IMR-90 (cell line): ENCODE data around the gene FTO. TPM values are rescaled to one million over a fixed set of nuclear protein-coding genes. Genes with fewer than 3 reads are reported as not detected.

Source experiments
- ATAC-seq: fragments of 200-7000 bp; cut with Tn5 transposase; 2 replicates; pipeline ENCODE4 v1.9.1; 2020; ENCODE audit warnings: low read depth, mild to moderate bottlenecking, moderate library complexity
- BruUV-seq: library from RNA; stranded (reverse); fragments of 400-500 nt; replicated peaks from 2 replicates; lab custom pipeline; 2021; lab: Mats Ljungman, UMichigan
- CTCF ChIA-PET: fragments of 300-600 bp; formaldehyde crosslinking; extraction: SDS; loops from one replicate; lab custom pipeline; 2021; ENCODE audit warnings: antibody characterized with exemption; lab: Yijun Ruan, JAX
- POLR2A ChIA-PET: fragments of 300-600 bp; sonication (Branson Sonifier 250); formaldehyde crosslinking; loops from one replicate; lab custom pipeline; 2022; ENCODE audit warnings: antibody characterized with exemption; ENCODE audit not compliant: unreplicated experiment; lab: Charles Lee
- DNase-seq: peaks from one replicate; pipeline ENCODE4 v3.0.0; 2013
- H2AFZ ChIP-seq: replicated peaks from 2 replicates; pipeline ENCODE3; 2013; ENCODE audit warnings: low read length, mild to moderate bottlenecking; ENCODE audit not compliant: poor library complexity
- H2AK5ac ChIP-seq: 2 replicates; pipeline ENCODE4 v1.6.1; 2013; ENCODE audit warnings: low read depth, low read length, inconsistent platforms
- H2AK9ac ChIP-seq: replicated peaks from 2 replicates; pipeline ENCODE3; 2013; ENCODE audit warnings: mild to moderate bottlenecking, low read depth, low read length, moderate library complexity; ENCODE audit not compliant: poor library complexity
- H2BK120ac ChIP-seq: 2 replicates; pipeline ENCODE4 v1.6.1; 2013; ENCODE audit warnings: low read depth, low read length, inconsistent platforms
- H2BK15ac ChIP-seq: 3 replicates; pipeline ENCODE4 v1.6.1; 2013; ENCODE audit warnings: low read depth, low read length, inconsistent platforms
- H2BK20ac ChIP-seq: 2 replicates; pipeline ENCODE4 v1.6.1; 2013; ENCODE audit warnings: low read depth, mild to moderate bottlenecking, inconsistent platforms, low read length, moderate library complexity
- H2BK5ac ChIP-seq: 2 replicates; pipeline ENCODE4 v1.6.1; 2013; ENCODE audit warnings: mild to moderate bottlenecking, low read depth, low read length, inconsistent platforms; ENCODE audit not compliant: poor library complexity, severe bottlenecking
- H3K14ac ChIP-seq: replicated peaks from 2 replicates; pipeline ENCODE4 v1.6.1; 2013; ENCODE audit warnings: low read depth, low read length, inconsistent platforms
- H3K18ac ChIP-seq: 2 replicates; pipeline ENCODE4 v1.6.1; 2013; ENCODE audit warnings: low read depth, low read length, control low read depth
- H3K23ac ChIP-seq: 2 replicates; pipeline ENCODE4 v1.6.1; 2013; ENCODE audit warnings: low read depth, low read length, inconsistent platforms
- H3K27ac ChIP-seq: 2 replicates; pipeline ENCODE4 v1.5.1; 2013; ENCODE audit warnings: mild to moderate bottlenecking, control low read depth, low read length; ENCODE audit not compliant: insufficient read depth
- H3K27me3 ChIP-seq: 2 replicates; pipeline ENCODE4 v1.6.1; 2013; ENCODE audit warnings: low read length; ENCODE audit not compliant: control insufficient read depth, insufficient read depth
- H3K36me3 ChIP-seq: 2 replicates; pipeline ENCODE4 v1.6.1; 2013; ENCODE audit warnings: low read length, mixed read lengths; ENCODE audit not compliant: control insufficient read depth, insufficient read depth
- H3K4ac ChIP-seq: 2 replicates; pipeline ENCODE4 v1.6.1; 2013; ENCODE audit warnings: low read depth, low read length, inconsistent platforms
- H3K4me1 ChIP-seq: 2 replicates; pipeline ENCODE4 v1.6.1; 2013; ENCODE audit warnings: low read length, mixed read lengths; ENCODE audit not compliant: control insufficient read depth, insufficient read depth
- H3K4me2 ChIP-seq: 2 replicates; pipeline ENCODE4 v1.6.1; 2013; ENCODE audit warnings: low read depth, mild to moderate bottlenecking, control low read depth, low read length, moderate library complexity
- H3K4me3 ChIP-seq: 2 replicates; pipeline ENCODE4 v1.5.1; 2013; ENCODE audit warnings: low read depth, mild to moderate bottlenecking, control low read depth, low read length, moderate library complexity; ENCODE audit not compliant: insufficient read depth
- H3K56ac ChIP-seq: 2 replicates; pipeline ENCODE4 v1.6.1; 2013; ENCODE audit warnings: low read length, inconsistent platforms; ENCODE audit not compliant: insufficient read depth; ENCODE audit errors: extremely low read depth
- H3K79me1 ChIP-seq, 2 experiments: 2 replicates each; pipeline ENCODE4 v1.6.1; 2013; ENCODE audit warnings: low read length in 2 of 2, inconsistent platforms in 1 of 2, low read depth in 1 of 2
- H3K9ac ChIP-seq: 2 replicates; pipeline ENCODE4 v1.6.1; 2013; ENCODE audit warnings: low read depth, low read length, control low read depth
- H3K9me1 ChIP-seq: 2 replicates; pipeline ENCODE4 v1.6.1; 2013; ENCODE audit warnings: low read length, inconsistent platforms; ENCODE audit not compliant: insufficient read depth
- H3K9me3 ChIP-seq: 2 replicates; pipeline ENCODE4 v1.6.1; 2013; ENCODE audit warnings: low read length; ENCODE audit not compliant: control insufficient read depth, insufficient read depth
- H4K20me1 ChIP-seq: 2 replicates; pipeline ENCODE4 v1.6.1; 2013; ENCODE audit warnings: low read length, inconsistent platforms; ENCODE audit not compliant: insufficient read depth
- H4K5ac ChIP-seq: 2 replicates; pipeline ENCODE4 v1.6.1; 2013; ENCODE audit warnings: mild to moderate bottlenecking, low read depth, low read length, control low read depth
- H4K8ac ChIP-seq, 2 experiments: 2 replicates each; pipeline ENCODE4 v1.6.1; 2013; ENCODE audit warnings: low read depth in 2 of 2, low read length in 2 of 2, control low read depth in 1 of 2, inconsistent platforms in 1 of 2
- H4K91ac ChIP-seq: 2 replicates; pipeline ENCODE4 v1.6.1; 2013; ENCODE audit warnings: low read depth, low read length, inconsistent platforms; ENCODE audit not compliant: insufficient read depth
- BHLHE40 ChIP-seq: fragments of 150-350 bp; IDR thresholded peaks from 2 replicates; pipeline ENCODE4 v1.6.1; 2016; ENCODE audit warnings: mild to moderate bottlenecking, low read depth, low read length
- CEBPB ChIP-seq: IDR thresholded peaks from 2 replicates; pipeline ENCODE4 v1.6.1; 2012; ENCODE audit warnings: low read depth, low read length, improper control_type of control experiment
- FOS ChIP-seq: fragments of 150-350 bp; IDR thresholded peaks from 2 replicates; pipeline ENCODE4 v1.6.1; 2016; ENCODE audit warnings: low read depth, low read length
- NFE2L2 ChIP-seq: fragments of 150-350 bp; IDR thresholded peaks from 2 replicates; pipeline ENCODE4 v1.6.1; 2016; ENCODE audit warnings: low read depth, mild to moderate bottlenecking, low read length
- POLR2A ChIP-seq: IDR thresholded peaks from 2 replicates; pipeline ENCODE4 v1.6.1; 2012; ENCODE audit warnings: mild to moderate bottlenecking, low read depth, low read length
- RCOR1 ChIP-seq: IDR thresholded peaks from 2 replicates; pipeline ENCODE4 v1.6.1; 2012; ENCODE audit warnings: mild to moderate bottlenecking, low read length, improper control_type of control experiment; ENCODE audit not compliant: insufficient replicate concordance
- RFX5 ChIP-seq: IDR thresholded peaks from 2 replicates; pipeline ENCODE4 v1.8.0; 2012; ENCODE audit warnings: low read depth, mild to moderate bottlenecking, low read length, moderate library complexity
- SMC3 ChIP-seq: fragments of 150-350 bp; IDR thresholded peaks from 2 replicates; pipeline ENCODE4 v1.6.1; 2016; ENCODE audit warnings: low read depth, mild to moderate bottlenecking, antibody characterized with exemption, low read length, moderate library complexity
- WGBS, 2 experiments: methylation state at CpG; one replicate each; pipeline versions ENCODE4 v1.1.5 to v1.1.7; 2013; ENCODE audit warnings: missing lambda C conversion rate in 2 of 2; ENCODE audit not compliant: insufficient read length in 1 of 2; ENCODE audit errors: extremely low coverage in 2 of 2; 5-methylcytosine and 5-hydroxymethylcytosine counted together
- dilution Hi-C: fragments of 300-500 bp; cut with HindIII; formaldehyde crosslinking; loops from one replicate; pipeline ENCODE4 v1.14.3; 2018; ENCODE audit warnings: low sequenced_read_pairs; ENCODE audit not compliant: unreplicated experiment
- in situ Hi-C: fragments of 300-500 bp; cut with MboI; formaldehyde crosslinking; loops from 3 replicates; pipeline ENCODE4 v1.14.3; 2019; ENCODE audit warnings: low sequenced_read_pairs, inconsistent platforms, mixed read lengths
- intact Hi-C: fragments of 100-400 bp; cut with micrococcal nuclease; formaldehyde crosslinking; loops from 2 replicates; pipeline ENCODE4 v1.10.0; 2022
- polyA plus RNA-seq, 3 experiments: library from polyadenylated mRNA; depleted of rRNA; stranded (reverse); fragments of >200 nt; gene quantifications; 2 replicates each; pipeline ENCODE4 v1.2.3, GENCODE V29; 2012; ENCODE audit warnings: low replicate concordance in 1 of 3
- total RNA-seq: library from RNA; depleted of rRNA; stranded (reverse); fragments of >200 nt; gene quantifications from 2 replicates; pipeline ENCODE4 v1.2.3, GENCODE V29; 2012
- TF ChIP-seq, protein P1 (sequence below): conservative IDR thresholded peaks from 2 replicates; pipeline ENCODE4 v1.5.1; 2012; ENCODE audit warnings: mild to moderate bottlenecking, low read depth, low read length, improper control_type of control experiment
- TF ChIP-seq, protein P2 (sequence below): fragments of 150-350 bp; IDR thresholded peaks from 2 replicates; pipeline ENCODE4 v1.6.1; 2016; ENCODE audit warnings: low read depth, mild to moderate bottlenecking, low read length, moderate library complexity, borderline replicate concordance

Gene FTO
- total and polyA plus RNA-seq, 2 of the 4 experiments (the other 2 are of a cell fraction) = 70.3 to 132 TPM

DNA sequence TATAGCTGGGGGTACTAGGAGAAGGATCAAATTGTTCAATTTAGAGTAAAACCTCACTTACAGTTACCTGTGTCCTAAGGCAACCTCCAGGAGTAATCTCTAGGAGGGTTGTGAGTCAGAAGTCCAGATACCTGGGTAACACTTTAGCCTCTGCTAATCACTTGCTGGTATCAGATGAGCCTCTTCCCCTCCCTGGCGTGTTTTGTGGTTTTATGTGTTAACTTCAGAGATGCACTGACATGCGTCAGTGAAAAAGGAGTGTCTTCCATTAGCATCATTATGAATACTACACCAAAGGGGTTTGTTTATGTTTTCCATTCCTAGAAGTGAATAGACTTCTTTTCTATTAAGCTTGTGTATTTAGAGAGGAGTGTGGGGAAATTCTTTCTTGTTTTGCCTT lies 208.2 kb downstream of the FTO start:
- Histone ChIP-seq H2AK9ac (no peak overlapping the region), H3K4me3 (no peak overlapping the region), H2AK5ac (no peak overlapping the region), H3K27ac (no peak overlapping the region), H3K36me3 (no peaks in the 10 kb centered on the region), H3K14ac (0 out of 2 replicates have a peak overlapping the region, but pooled peaks have one; percentile 38), H4K20me1 (peaks cover 3% of the 10 kb centered on the region; the same call in 1 of the 2 replicates), H2BK5ac (no peak overlapping the region), H3K4ac (no peak overlapping the region), H3K9me1 (peaks cover 17% of the 10 kb centered on the region), H3K4me2 (no peak overlapping the region), H2BK120ac (no peak overlapping the region), H2AFZ (no peak overlapping the region), H3K27me3 (no peaks in the 10 kb centered on the region), H3K23ac (no peak overlapping the region), H2BK15ac (no peak overlapping the region), H3K4me1 (peaks cover 15% of the 10 kb centered on the region), H3K79me1 (peaks cover 17 to 27% of the 10 kb centered on the region in 2 experiments; a peak in 3 of 4 replicates), H4K91ac (no peak overlapping the region), H3K9me3 (no peaks in the 10 kb centered on the region), H4K8ac (no peak overlapping the region), H3K9ac (no peak overlapping the region), H4K5ac (no peak overlapping the region), H3K18ac (no peak overlapping the region), H3K56ac (no peak overlapping the region), H2BK20ac (no peak overlapping the region)
- intact Hi-C loops (no loop called here), dilution Hi-C loops (no loop called here), in situ Hi-C loops (no loop called here)
- ChIA-PET CTCF (interaction anchor here (0.7 to 1.2 kb wide), 2 partner anchors 15 to 21 kb away, joined by 3 read pairs; no protein-coding TSS in a partner anchor), POLR2A (no interaction called here)
- BruUV-seq = no TSS peak
- WGBS, 2 experiments = no CpG with 5 or more reads among the region's 2 CpGs
- ATAC-seq = no peak
- TF ChIP-seq POLR2A (no peak), RCOR1 (no peak), FOS (no peak), NFE2L2 (no peak), CEBPB (no peak), BHLHE40 (no peak), RFX5 (no peak), SMC3 (no peak)
- TF ChIP-seq, protein P1, sequence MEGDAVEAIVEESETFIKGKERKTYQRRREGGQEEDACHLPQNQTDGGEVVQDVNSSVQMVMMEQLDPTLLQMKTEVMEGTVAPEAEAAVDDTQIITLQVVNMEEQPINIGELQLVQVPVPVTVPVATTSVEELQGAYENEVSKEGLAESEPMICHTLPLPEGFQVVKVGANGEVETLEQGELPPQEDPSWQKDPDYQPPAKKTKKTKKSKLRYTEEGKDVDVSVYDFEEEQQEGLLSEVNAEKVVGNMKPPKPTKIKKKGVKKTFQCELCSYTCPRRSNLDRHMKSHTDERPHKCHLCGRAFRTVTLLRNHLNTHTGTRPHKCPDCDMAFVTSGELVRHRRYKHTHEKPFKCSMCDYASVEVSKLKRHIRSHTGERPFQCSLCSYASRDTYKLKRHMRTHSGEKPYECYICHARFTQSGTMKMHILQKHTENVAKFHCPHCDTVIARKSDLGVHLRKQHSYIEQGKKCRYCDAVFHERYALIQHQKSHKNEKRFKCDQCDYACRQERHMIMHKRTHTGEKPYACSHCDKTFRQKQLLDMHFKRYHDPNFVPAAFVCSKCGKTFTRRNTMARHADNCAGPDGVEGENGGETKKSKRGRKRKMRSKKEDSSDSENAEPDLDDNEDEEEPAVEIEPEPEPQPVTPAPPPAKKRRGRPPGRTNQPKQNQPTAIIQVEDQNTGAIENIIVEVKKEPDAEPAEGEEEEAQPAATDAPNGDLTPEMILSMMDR = no peak
- TF ChIP-seq, protein P2, sequence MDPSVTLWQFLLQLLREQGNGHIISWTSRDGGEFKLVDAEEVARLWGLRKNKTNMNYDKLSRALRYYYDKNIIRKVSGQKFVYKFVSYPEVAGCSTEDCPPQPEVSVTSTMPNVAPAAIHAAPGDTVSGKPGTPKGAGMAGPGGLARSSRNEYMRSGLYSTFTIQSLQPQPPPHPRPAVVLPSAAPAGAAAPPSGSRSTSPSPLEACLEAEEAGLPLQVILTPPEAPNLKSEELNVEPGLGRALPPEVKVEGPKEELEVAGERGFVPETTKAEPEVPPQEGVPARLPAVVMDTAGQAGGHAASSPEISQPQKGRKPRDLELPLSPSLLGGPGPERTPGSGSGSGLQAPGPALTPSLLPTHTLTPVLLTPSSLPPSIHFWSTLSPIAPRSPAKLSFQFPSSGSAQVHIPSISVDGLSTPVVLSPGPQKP = no peak
- DNase-seq = no peak
